Measurements from ENCODE around the gene CFAP52. TPM values are rescaled to one million over a fixed set of nuclear protein-coding genes. Genes with fewer than 3 reads are reported as not detected.
A peak's percentile ranks its signal among the peaks of the same experiment; 100 is the strongest.
"Not testable (repeated sequence)": the region's sequence is repeated elsewhere in the genome, so short reads cannot be mapped to it uniquely, and the experiment has no call there.

CFAP52 gene
- total RNA-seq, 1 experiment from 2014 or later = not detected

DNA sequence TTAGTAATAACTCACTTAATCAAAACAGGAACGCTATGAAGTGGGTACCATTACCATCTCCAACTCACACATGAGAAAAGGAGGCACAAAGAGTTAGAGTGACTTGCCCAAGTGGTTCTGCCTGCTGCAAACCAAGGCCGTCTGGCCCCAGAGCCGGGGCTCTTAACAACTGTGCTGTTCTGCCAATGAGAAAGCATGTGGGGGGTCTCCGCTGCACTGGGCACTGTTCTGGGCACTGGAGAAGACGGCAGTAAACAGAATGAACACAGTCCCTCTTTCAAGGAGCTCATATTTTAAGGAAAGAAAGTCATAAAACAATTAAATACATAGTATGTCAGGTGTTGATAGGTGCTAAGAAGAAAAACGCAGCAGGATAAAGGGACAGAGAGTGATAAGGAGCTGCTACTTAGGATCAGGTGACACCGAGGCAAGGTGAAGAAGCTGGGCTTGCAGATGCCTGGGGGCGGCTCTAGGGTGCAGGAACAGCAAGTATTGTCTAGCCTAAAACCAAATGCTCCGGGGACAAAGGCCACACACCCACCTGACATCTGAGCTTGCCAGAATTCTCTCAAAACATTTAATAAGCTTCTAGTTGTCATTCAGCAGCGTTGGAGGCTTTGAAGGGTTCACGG lies 7.4 kb upstream of the CFAP52 start:
- no peak for DNase-seq (ENCODE audit: low read depth)

DNA sequence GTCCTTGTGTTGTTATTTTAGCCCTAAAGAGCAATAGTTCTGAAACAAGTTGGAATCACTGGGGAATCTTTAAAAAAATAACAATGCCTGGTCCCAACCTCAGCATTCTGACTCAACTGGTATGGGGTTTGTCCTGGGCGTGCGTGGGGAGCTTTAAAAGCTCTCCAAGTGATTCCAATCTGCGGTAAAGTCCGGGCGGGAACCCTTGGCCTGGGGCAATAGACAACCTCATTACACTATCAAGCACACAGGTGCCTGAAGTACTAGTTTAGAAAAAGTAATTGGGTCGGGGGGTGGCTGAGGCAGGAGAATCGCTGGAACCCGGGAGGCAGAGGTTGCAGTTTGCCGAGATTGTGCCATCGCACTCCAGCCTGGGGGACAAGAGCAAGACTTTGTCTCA lies 5.2 kb upstream of the CFAP52 start:
- DNase-seq (ENCODE audit: low read depth) = no peak

DNA sequence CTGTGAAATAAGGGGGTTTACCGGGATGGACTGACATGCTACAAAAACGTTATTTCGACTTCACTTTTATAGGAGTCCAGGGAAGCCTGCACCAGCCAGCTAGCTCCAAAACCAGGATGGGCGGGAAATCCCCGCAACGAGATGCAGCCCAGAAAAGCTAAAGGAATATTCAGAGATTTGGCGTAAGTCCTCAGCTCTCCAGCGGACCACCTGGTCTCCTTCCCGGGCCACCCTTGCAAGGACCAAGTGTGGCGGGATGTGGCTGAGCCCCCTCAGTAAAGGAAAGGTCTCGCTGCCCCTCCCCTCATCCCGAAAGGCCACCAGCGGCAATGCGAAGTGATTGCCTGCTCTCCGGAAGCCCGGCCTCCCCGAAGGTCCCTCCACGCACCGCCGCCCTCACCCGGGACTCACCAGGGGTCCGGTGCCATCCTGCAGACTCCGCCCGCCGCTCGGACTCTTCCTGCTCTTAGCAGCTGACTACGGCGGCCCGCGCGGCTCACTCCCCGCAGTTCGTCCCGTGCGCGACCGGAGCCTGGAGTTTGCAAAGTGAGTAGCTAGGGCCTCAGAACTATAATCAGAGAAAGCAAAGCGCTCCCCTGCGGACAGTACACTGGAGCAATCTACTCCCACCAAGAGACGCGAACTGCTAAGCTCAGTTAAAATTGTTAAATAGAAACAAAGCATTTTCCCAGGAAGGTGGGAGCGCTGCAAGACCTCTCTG lies 901 bp upstream of the CFAP52 start, which contains the start of gene STX8:
Gene STX8 (minus strand): TSS at position 440 of the 721 bp plus-strand sequence. CDS start 12 bp downstream, at position 428.
- DNase-seq (ENCODE audit: low read depth) = peak; percentile 90

DNA sequence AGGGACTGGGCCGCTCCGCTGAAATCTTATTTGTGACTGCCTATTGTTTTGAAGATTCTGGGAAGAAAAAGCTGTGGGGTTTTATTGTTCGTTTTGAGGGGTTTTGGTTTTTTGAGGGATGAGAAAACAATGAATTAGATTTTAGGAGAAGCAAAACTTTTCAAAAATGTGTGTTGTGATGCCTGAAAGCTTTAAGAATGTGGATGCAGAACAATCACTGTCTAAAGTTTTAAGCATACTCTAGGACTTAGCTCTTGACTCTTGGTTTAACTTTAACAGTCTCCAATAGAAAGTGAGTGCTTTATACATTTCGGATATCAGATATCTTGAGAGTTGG lies 899 bp downstream of the CFAP52 start:
- DNase-seq (ENCODE audit: low read depth) = no peak

DNA sequence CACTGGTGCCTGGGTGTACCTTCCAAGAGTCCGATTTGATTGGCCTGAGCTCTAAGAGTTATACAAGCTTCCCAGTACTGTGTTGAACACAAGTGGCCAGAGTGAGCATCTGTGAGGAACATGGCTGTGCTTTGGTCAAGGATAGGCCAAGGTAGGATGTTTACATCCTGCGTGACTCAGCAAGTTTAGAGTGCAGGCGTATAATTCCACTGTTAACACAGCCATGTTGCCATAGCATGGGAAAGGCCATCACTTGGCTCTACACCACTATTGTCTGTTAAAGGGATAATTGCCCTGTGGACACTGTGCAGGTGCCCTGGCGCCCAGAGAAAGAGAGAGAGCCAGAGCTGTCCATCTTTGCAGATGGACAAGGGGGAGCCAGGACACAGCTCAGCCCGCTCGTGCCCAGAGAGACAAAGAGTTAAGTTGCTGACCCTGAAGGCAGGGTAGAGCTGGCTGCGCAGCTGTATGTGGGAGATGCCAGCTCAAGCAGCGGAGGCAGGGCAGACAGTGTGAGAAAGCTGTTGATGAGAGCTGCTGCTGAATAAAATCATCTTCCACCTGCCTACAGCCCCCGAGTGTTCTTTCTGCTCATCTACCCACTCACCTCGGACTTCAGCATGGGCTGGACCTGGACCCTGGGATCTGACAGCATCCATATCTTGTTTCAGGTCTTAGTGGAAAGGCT lies 11.7 kb downstream of the CFAP52 start:
- DNase-seq (ENCODE audit: low read depth) = no peak

DNA sequence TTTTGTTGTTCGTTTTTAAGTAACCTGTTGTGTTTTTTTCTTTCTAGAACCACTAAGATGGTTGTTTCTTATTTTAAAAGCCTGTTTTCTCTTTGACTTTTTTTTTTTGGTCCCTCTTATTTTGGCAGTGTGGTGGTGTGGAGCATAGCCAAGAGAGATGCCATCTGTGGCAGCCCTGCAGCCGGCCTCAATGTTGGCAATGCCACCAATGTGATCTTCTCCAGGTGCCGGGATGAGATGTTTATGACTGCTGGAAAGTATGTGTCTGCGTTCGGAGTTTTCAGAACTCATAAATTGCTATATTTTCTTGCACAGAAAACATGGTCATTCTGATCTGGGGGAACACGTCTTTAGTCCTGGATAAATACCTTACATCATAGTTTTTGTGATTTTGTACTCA lies 17.6 kb downstream of the CFAP52 start:
- DNase-seq (ENCODE audit: low read depth) = no peak

DNA sequence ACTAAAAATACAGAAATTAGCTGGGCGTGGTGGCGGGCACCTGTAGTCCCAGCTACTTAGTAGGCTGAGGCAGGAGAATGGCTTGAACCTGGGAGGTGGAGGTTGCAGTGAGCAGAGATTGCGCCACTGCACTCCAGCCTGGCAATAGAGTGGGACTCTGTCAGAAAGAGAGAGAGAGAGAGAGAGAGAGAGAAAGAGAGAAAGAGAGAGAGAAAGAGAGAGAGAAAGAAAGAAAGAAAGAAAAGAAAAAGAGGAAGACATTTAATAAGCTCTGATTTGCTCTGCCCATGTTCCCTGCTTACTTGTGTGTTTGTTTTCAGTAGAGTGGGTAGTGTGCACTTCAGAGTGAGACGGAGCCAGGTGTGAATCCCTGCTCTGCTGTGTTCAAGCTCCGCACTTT lies 21.2 kb downstream of the CFAP52 start:
- DNase-seq (ENCODE audit: low read depth) = not testable (repeated sequence)

DNA sequence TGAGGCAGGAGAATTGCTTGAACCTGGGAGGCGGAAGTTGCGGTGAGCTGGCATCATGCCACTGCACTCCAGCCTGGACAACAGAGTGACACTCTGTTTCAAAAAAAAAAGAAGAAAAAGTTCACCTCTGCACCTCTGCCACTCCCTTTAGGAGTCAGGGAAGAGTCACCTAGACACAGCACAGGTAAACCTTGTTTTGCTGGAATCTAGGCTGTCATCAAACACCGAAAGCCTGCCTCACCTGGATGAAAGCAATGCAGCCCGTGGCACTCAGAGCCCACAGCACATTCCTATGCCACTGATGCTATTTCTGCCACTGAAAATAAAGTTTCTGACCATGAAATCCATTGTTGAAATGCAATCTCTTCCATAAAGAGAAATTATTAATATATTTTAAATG lies 22.2 kb downstream of the CFAP52 start:
- no peak for DNase-seq (ENCODE audit: low read depth)

DNA sequence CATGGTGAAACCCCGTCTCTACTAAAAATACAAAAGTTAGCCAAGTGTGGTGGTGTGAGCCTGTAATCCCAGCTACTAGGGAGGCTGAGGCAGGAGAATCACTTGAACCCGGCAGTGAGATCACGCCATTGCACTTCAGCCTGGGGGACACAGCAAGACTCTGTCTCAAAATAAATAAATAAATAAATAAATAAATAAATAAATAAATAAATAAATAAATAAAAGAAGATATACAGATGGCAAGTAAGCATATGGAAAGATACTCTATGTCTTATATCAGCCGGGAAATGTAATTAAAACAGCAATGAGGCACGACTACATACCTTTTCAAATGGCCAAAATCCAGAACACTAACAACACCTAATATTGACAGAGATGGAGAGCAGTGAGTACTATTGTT lies 28.1 kb downstream of the CFAP52 start:
- not testable (repeated sequence) for DNase-seq (ENCODE audit: low read depth)

DNA sequence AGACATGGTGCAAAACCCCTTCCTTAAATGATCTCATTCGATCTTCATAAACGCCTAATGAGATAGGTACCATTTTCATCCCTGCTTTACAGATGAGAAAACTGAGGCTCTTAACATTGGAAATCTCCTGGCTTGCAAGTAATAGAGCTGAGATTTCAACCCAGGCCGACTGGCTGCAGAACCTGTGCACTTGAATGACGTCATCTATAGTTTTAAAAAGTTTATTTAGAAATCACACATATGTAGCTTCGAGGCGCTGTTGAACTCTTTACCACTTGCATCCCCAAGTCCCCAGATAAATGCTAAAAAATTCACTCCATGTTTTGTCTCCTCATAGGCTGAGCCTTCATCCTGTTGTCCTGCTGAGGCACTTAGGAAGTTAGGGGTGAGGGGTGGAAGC lies 30.0 kb downstream of the CFAP52 start:
- DNase-seq (ENCODE audit: low read depth) = no peak

DNA sequence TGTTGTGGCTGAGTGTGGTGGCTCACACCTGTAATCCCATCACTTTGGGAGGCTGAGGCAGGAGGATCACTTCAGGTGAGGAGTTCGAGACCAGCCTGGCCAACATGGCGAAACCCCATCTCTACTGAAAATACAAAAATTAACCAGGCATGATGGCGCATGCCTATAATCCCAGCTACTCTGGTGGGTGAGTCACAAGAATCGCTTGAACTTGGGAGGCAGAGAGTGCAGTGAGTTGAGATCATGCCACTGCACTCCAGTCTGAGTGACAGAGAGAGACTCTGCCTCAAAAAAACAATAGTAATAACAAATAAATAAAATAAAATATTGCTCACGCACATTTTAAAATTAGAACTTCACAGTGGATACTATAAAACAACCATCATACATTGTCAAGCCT lies 30.6 kb downstream of the CFAP52 start:
- DNase-seq (ENCODE audit: low read depth) = not testable (repeated sequence)

DNA sequence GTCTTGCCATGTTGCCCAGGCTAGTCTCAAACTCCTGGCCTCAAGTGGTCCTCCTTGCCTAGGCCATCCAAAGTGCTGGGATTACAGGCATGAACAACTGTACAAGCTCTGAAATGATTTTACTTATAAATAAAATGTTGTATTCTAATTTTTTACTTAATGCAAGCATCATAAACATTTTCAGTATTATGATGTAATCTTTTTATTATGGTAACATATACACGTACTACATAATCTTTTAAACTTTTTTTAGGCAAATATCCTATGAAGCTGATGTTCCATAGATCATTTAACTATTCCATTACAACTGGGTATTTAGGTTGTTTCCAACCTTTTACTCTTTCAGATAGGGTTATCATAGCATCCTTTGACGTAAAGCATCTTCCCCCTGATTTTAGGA lies 35.1 kb downstream of the CFAP52 start:
- no peak for DNase-seq (ENCODE audit: low read depth)

DNA sequence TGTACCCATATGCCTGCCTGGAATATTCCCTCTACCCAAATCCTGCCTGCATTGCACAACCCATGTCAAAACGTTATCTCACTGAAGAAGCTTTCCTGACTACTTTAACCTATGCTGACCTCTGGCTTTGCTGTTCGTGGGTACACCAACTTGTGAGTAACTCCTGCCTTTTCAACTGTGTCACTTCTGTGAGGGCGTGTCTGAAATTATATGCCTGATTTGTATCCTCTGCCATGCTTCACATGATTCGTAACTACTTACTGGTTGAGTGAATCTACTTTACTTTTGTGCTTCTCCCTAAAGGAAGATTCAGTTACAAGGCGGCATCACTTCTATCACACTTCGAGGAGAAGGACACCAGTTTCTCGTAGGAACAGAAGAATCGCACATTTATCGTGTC lies 35.6 kb downstream of the CFAP52 start:
- peak; percentile 3 for DNase-seq (ENCODE audit: low read depth)

DNA sequence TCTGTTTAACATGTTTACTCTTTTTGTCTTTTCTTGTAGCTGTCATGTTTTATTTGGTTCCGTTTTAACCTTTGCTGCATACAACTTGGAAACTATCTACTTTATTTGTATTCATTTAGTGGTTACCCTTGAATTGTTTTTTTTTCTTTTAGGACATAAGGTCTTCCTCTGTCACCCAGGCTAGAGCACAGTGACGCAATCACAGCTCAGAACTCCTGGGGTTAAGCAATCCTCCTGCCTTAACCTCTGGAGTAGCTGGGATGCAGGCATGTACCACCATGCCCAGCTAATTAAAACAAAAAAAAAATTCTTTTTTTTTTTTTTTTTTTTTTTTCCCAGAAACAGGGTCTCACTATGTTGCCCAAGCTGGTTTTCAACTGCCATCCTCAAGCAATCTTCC lies 39.0 kb downstream of the CFAP52 start:
- no peak for DNase-seq (ENCODE audit: low read depth)

DNA sequence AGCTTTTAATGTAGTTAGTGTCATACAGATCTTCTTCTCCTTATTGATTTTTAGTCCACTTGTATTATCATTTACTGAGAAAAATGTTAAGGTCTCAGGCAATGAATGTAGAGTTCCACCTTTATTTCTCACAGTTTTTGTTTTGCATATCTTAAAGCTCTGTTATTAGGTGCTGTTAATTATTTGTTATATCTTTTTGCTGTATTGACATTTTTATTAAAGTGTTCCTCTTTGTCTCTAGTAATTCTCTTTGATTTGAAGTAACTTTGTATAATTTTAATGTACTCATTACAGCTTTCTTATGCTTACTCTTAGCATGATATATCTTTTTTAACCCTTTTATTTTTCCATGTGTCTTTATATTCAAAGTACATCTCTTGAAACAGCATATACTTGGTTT lies 46.5 kb downstream of the CFAP52 start:
- DNase-seq (ENCODE audit: low read depth) = no peak

DNA sequence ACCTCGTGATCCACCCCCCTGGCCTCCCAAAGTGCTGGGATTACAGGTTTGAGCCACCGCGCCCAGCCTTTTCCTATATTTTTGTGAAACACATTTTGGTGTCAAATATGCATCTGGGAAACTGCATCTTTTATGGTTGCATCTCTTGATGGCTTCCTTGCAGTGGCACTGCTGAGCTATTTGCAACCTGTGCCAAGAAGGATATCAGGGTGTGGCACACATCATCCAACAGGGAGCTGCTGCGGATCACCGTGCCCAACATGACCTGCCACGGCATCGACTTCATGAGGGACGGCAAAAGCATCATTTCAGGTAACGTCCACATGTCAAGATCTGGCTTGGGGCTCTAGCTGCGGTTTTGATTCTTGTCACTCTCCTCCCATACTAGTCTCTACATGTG lies 52.1 kb downstream of the CFAP52 start:
- DNase-seq (ENCODE audit: low read depth) = peak; percentile 22

DNA sequence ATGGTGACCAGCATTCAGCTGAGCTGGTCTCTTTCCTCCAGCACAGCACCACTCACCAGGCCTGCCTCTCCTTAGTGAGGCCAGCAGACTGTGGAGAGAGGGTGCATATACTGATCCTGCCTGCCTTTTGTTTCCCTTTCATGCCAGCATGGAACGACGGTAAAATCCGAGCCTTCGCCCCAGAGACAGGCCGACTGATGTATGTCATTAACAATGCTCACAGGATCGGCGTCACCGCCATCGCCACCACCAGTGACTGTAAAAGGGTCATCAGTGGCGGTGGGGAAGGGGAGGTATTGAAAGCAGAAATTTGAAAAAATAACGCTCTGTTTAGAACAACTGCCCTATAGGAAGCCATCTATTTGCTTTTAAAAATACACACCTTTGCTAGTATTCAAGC lies 56.3 kb downstream of the CFAP52 start:
- no peak for DNase-seq (ENCODE audit: low read depth)

DNA sequence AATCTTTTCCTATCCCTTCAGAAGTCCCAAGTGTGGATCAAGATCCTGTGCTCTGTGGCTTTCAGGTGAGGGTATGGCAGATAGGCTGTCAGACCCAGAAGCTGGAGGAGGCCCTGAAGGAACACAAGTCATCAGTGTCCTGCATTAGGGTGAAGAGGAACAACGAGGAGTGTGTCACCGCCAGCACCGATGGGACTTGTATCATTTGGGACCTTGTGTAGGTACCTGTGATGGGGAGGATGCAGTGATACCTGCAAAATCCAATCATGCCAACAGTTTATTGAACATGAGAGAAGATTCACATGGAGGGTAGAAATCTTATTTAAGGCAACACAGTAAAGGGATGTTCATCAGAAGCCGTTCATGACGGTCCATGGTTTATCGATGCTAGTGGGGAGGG lies 58.9 kb downstream of the CFAP52 start:
- no peak for DNase-seq (ENCODE audit: low read depth)

DNA sequence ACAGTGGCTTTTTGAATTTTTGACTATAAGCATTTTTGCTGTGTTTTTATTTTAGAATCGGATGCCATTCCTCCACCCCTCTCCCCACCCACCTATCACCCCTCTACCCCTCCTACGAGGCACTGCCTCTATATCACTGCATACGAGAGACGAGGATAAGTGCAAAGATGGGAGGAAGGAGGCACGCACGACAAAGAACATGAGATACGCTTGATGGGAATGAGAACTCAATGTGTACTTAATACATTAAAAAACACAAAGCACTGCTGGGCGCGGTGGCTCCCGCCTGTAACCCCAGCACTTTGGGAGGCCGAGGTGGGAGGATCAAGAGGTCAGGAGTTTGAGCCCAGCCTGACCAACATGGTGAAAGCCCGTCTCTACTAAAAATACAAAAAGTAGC lies 60.1 kb downstream of the CFAP52 start:
- no peak for DNase-seq (ENCODE audit: low read depth)

DNA sequence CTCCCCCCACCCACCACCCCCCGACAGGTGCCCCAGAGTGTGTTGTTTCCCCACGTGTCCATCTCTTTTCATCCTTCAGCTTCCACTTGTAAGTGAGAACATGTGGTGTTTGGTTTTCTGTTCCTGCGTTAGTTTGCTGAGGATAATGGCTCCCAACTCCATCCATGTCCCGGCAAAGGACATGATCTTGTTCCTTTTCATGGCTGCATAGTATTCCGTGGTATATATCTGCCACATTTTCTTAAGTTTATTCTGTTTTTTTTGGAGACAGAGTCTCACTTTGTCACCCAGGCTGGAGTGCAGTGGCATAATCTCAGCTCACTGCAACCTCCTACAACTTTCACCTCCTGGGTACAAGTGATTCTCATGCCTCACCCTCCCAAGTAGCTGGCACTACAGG lies 63.9 kb downstream of the CFAP52 start:
- not testable (repeated sequence) for DNase-seq (ENCODE audit: low read depth)

DNA sequence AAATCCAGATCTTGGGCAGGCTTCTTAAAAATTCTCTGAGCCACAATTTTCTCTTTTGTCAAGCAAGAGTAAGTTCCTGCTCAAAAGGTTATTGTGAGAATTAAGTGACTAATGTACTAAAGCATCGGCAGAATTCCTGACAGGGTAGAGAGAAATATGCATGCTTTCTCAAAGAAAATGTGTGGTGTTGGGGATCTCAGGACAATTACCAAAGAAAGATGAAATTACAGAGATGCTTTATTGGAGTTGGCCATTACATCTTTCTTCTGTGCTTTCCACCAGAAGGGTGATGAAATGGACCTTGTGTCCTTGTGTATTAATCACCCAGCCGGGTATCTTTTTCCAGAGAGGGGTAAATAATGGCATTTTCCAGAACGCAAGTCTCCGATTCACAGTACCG lies 67.2 kb downstream of the CFAP52 start:
- DNase-seq (ENCODE audit: low read depth) = no peak

DNA sequence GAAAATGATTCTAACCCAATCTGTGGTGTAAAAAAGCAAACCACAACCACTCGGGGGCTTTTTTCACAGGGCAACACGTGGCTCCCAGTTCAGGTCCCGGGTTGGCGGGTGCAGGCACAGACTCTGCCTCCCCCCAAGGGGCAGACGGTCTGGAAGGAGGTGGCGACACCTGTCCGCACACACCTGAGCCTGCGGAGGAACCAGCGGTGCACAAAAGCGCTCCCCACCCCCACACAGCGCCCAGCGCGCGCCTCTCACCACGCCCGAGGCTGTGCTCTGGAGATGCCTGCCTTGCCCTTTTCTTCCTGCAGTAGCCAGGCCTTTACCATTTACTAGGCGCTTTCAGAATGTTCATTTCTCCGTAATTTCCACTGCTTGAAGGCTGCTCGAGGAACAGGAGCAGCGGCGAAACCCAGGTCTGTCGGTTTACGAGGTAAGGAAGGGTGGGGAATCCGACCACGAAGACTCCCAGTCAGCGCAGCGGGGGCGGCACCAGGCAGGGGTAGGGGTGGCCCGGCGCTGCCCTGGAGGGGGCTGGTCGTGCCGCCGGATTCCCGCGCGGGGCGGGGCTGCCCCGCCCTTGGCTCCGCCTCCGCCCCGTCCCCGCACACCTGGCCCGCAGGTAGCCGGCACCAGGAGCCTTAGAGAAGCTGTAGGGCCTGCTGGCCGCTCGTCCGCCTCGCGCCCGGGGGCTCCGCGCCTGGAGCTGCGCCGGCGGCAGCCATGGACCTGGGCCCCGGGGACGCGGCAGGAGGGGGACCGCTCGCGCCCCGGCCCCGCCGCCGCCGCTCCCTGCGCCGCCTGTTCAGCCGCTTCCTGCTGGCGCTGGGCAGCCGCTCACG lies 68.7 kb downstream of the CFAP52 start, which contains the start of gene USP43:
Gene USP43 (plus strand): TSS at position 608 of the 842 bp plus-strand sequence. CDS start 116 bp downstream, at position 724.
- no peak for DNase-seq (ENCODE audit: low read depth)
